Prostate gland (tissue), 2 donors: ENCODE data around the gene UBQLN1. TPM values are rescaled to one million over a fixed set of nuclear protein-coding genes. Genes with fewer than 3 reads are reported as not detected.

Experiments used
- DNase-seq: peaks from one replicate; pipeline ENCODE4 v3.0.0-alpha.2; 2019; ENCODE audit warnings: low spot score
- H3K27ac ChIP-seq, 2 donors: fragments of 200-600 bp; sonication (generic); 2 replicates each; pipeline ENCODE4 v1.5.1; 2017 to 2019
- H3K27me3 ChIP-seq: fragments of 200-600 bp; sonication (generic); replicated peaks from 2 replicates; pipeline ENCODE4 v1.5.1; 2019; ENCODE audit not compliant: insufficient read depth
- H3K36me3 ChIP-seq, 2 donors: fragments of 200-600 bp; sonication (generic); 1 replicate in 1 of 2; 2 replicates in 1 of 2; pipeline versions ENCODE4 v1.5.1 to v1.8.1; 2017 to 2019
- H3K4me1 ChIP-seq: fragments of 200-600 bp; sonication (generic); replicated peaks from 2 replicates; pipeline ENCODE4 v1.5.1; 2019
- H3K4me3 ChIP-seq, 2 donors: fragments of 200-600 bp; sonication (generic); 2 replicates each; pipeline ENCODE4 v1.5.1; 2017 to 2019
- H3K9me3 ChIP-seq: fragments of 200-600 bp; sonication (generic); 2 replicates; pipeline ENCODE4 v1.5.1; 2017
- CTCF ChIP-seq, 4 experiments: fragments of 200-600 bp in 2 of 4; fragments of 450-650 bp in 2 of 4; sonication (generic) in 2 of 4; IDR thresholded peaks; 1 replicate in 3 of 4; 2 replicates in 1 of 4; pipeline ENCODE4 v1.5.1; 2016 to 2019; ENCODE audit warnings: antibody characterized with exemption in 4 of 4, mild to moderate bottlenecking in 2 of 4, moderate library complexity in 2 of 4
- POLR2A ChIP-seq: fragments of 450-650 bp; IDR thresholded peaks from one replicate; pipeline ENCODE4 v1.6.1; 2016; ENCODE audit warnings: antibody characterized with exemption, mild to moderate bottlenecking
- POLR2AphosphoS5 ChIP-seq: sonication (generic); formaldehyde crosslinking; IDR thresholded peaks from one replicate; pipeline ENCODE4 v1.6.1; 2017; ENCODE audit warnings: antibody characterized with exemption
- WGBS: methylation state at CpG from one replicate; pipeline ENCODE4 v1.1.5; 2018; 5-methylcytosine and 5-hydroxymethylcytosine counted together
- intact Hi-C: fragments of 100-400 bp; cut with DNase I; formaldehyde crosslinking; loops from one replicate; pipeline ENCODE4 v1.14.2; 2022
- total RNA-seq, 2 donors: library from RNA; depleted of rRNA; stranded (reverse); fragments of >200 nt; gene quantifications; one replicate each; pipeline ENCODE4 v1.1.0, GENCODE V29; 2016

Gene UBQLN1
- total RNA-seq, 2 donors from 2014 or later: 106 to 155 TPM

- DNase-seq: no peak
- TF ChIP-seq POLR2A (no peak), CTCF (IDR thresholded peaks at IDR 0.05) (no peak), POLR2AphosphoS5 (no peak)
- Histone ChIP-seq H3K36me3 (no peaks in the 10 kb centered on the region), H3K4me3 (no peak overlapping the region), H3K9me3 (no peaks in the 10 kb centered on the region), H3K27ac (no peak overlapping the region), H3K4me1 (no peaks in the 10 kb centered on the region), H3K27me3 (no peaks in the 10 kb centered on the region)
- intact Hi-C loops: no loop called here
- 88% methylated on average over 6 of the region's 6 CpGs for WGBS
Observed at GRCh38 chr9:83656952-83657351, 50.8 kb downstream of the UBQLN1 start.

DNA sequence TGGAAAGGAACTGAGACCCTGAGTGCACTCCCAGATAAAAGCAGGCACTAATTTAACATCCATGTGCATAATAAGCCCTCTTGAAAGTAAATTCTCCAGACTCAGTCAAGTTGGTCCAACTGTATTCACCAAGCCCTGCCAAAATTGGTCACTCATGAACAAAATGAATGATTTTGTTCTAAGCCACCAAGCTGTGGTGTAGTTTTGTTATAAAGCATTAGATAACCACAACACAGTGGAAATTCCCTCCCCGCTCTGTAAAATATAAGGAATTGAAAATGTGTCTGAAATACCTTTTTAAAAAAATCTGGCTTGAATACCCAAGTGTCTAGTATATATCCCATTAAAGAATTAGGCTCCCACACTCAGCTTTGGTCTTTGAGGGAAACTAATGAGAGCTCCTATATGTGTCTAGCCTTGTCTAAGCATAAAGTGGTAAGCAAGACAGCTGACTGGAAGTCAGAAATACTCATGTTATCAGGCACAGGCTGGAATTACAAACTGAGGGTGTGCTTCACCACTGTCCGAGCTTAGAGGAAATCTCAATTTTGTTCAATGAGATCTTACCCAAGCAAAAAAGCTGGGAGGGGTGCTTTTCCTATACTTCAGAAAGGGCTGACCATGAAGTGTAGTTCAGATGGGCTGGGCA, 51.6 kb downstream of the UBQLN1 start:
- Histone ChIP-seq H3K4me1 (no peaks in the 10 kb centered on the region), H3K27ac (no peak overlapping the region), H3K9me3 (no peaks in the 10 kb centered on the region), H3K27me3 (no peaks in the 10 kb centered on the region), H3K36me3 (no peaks in the 10 kb centered on the region), H3K4me3 (no peak overlapping the region)
- 95% methylated on average over 2 of the region's 2 CpGs for WGBS
- intact Hi-C loops: no loop called here
- no peak for DNase-seq
- TF ChIP-seq POLR2A (no peak), POLR2AphosphoS5 (no peak), CTCF (IDR thresholded peaks at IDR 0.05) (no peak)

DNA sequence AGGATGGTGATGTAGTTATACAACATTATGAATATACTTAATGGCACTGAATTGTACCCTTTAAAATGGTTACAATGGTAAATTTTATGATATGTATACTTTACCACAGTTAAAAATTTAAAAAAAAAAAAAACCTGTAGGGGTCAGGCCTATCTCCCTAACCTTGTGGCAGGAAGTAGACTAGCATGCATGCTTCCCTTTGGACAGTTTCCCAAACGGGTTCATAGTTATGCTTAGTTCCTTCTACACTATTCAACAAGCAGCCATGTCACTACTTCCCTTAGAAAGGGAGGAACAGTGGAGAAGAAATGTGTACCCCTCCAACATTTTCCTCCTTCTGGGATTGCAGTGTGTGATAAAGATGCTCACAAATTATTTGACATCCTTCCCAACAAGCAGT, 52.3 kb downstream of the UBQLN1 start:
- intact Hi-C loops: no loop called here
- Histone ChIP-seq H3K9me3 (no peaks in the 10 kb centered on the region), H3K27me3 (no peaks in the 10 kb centered on the region), H3K27ac (no peak overlapping the region), H3K36me3 (no peaks in the 10 kb centered on the region), H3K4me3 (no peak overlapping the region), H3K4me1 (no peaks in the 10 kb centered on the region)
- WGBS: 69% methylated on average over 1 of the region's 1 CpG
- no peak for DNase-seq
- TF ChIP-seq POLR2AphosphoS5: no peak
- TF ChIP-seq CTCF (IDR thresholded peaks at IDR 0.05): no peak
- no peak for TF ChIP-seq POLR2A

GRCh38 chr9:83652433-83652832, 55.3 kb downstream of the UBQLN1 start:
- Histone ChIP-seq H3K27me3 (no peaks in the 10 kb centered on the region), H3K27ac (no peak overlapping the region), H3K36me3 (no peaks in the 10 kb centered on the region), H3K4me3 (no peak overlapping the region), H3K4me1 (no peaks in the 10 kb centered on the region), H3K9me3 (no peaks in the 10 kb centered on the region)
- TF ChIP-seq CTCF (IDR thresholded peaks at IDR 0.05) (no peak), POLR2AphosphoS5 (no peak), POLR2A (no peak)
- intact Hi-C loops: no loop called here
- WGBS: 91% methylated on average over 1 of the region's 1 CpG
- no peak for DNase-seq

DNA sequence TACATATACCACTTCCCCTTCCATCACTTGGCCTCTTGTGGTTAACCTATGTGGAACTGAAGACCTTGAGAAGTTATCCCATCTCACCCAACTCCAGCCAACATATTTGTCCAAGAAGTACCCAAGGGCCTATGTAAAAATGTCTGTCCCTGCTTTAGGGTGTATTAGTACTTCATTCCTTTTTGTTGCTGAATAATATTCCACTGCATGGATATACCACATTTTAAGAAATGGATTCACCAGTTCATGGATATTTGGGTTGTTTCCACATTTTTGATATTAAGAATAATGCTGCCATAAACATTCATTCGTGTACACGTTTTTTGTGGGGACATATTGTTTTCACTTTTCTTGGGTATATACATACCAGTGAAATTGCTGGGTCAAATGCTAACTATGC, 56.2 kb downstream of the UBQLN1 start:
- TF ChIP-seq CTCF (IDR thresholded peaks at IDR 0.05): no peak
- no peak for TF ChIP-seq POLR2AphosphoS5
- TF ChIP-seq POLR2A: no peak
- intact Hi-C loops: no loop called here

More for the DNA sequence above, 56.2 kb downstream of the UBQLN1 start:
- H3K4me3 ChIP-seq: no peak overlapping the region
- H3K4me1 ChIP-seq: no peaks in the 10 kb centered on the region
- no peak overlapping the region for H3K27ac ChIP-seq
- whole genome bisulfite sequencing: 92% methylated on average over 2 of the region's 2 CpGs
- no peak for DNase-seq
- no peaks in the 10 kb centered on the region for H3K9me3 ChIP-seq
- no peaks in the 10 kb centered on the region for H3K36me3 ChIP-seq
- H3K27me3 ChIP-seq: no peaks in the 10 kb centered on the region
